HG02943 (cell line): ENCODE measurements around the gene RTKN2.
"Not testable (repeated sequence)": the region's sequence is repeated elsewhere in the genome, so short reads cannot be mapped to it uniquely, and the experiment has no call there.

ENCODE experiments used
- ATAC-seq: cut with Tn5 transposase; IDR thresholded peaks from one replicate; pipeline ENCODE4 v1.9.1; 2021; ENCODE audit warnings: mild to moderate bottlenecking, low read depth, moderate library complexity; ENCODE audit not compliant: unreplicated experiment

RTKN2 gene, protein sequence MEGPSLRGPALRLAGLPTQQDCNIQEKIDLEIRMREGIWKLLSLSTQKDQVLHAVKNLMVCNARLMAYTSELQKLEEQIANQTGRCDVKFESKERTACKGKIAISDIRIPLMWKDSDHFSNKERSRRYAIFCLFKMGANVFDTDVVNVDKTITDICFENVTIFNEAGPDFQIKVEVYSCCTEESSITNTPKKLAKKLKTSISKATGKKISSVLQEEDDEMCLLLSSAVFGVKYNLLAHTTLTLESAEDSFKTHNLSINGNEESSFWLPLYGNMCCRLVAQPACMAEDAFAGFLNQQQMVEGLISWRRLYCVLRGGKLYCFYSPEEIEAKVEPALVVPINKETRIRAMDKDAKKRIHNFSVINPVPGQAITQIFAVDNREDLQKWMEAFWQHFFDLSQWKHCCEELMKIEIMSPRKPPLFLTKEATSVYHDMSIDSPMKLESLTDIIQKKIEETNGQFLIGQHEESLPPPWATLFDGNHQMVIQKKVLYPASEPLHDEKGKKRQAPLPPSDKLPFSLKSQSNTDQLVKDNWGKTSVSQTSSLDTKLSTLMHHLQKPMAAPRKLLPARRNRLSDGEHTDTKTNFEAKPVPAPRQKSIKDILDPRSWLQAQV

GRCh38 chr10:62268399-62269114 lies at the start of gene RTKN2:
TSS of gene RTKN2 (minus strand) at chr10:62268844. CDS start at chr10:62268610, 234 bp downstream.
- peak; percentile 63 for ATAC-seq

DNA sequence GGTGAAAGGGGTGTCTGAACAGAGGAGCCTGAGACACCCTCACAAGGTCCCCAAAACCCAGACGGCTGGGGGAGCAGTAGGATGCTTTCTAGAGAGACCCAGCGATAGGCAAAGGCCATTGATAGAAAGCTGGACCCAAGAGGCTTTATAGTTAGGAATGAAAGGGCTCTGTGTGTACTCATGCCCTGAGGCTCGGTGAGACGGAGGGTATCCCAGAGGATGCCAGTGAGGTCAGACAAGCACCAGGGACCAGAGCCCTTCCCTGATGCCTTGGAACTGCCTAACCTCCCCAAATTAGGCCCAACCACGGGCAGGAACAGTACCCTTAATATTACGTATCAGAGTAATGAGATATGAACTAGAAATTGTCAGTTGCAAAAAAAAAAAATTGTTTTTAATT lies 48.6 kb upstream of the RTKN2 start:
- no peak for ATAC-seq

- no peak for ATAC-seq
Measured at GRCh38 chr10:62309254-62309653, 40.6 kb upstream of the RTKN2 start.

GRCh38 chr10:62308101-62308500 lies 39.5 kb upstream of the RTKN2 start:
- ATAC-seq: no peak

DNA sequence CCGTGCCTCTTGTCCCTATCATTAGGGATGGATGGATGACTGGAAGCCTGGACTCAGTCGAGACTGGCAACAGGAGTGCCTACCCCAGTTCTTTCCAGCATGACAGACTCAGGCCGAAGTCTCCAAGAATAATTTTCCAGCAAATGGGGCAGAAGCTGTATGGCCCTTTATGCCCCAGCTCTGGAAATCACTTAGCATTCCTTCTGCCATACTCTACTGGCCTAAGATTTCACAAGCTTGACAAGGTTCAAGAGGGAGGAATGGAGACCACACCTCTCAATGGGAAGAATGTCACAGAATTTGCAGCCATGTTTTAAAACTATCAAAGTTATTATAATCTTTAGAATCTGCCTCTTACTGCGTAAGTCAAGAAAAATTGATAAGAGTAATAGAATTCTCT lies 39.0 kb upstream of the RTKN2 start:
- ATAC-seq: no peak

DNA sequence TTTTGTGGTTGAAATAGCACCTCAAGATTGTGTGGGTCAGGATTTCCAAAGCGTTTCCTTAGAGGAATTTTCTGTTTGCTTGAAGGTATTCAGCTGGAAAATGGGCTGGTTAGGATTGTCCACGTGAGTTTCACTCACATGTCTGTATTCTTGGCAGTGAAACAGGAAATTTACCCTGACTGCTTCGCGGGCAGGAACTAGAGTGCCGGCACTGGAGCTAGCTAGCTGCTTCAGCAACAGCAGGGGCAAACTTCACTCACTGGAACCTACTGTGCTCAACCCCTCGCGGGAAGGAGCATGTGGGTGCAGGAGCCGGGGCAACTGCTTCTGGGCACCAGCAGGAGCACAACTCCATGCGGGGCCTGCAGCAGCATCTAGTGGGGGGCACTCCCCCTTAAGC lies 38.0 kb upstream of the RTKN2 start:
- ATAC-seq: no peak

GRCh38 chr10:62305813-62306212 lies 37.2 kb upstream of the RTKN2 start:
- ATAC-seq: no peak

DNA sequence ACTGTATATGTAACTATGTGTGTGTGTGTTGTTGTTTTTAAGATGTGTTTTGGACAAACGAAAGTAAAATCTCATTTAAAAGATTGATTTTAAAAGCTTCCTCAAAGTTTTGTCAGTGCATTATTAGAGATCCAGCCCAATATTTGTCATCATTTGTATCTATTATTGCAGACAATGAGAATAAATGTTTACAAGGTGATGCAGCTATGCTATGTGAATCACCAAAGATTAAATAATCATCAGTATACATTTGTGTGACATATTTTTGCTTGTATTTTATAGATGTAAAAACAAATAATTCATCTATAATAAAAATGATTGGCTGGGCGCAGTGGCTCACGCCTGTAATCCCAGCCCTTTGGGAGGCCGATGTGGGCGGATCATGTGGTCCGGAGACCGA lies 35.3 kb upstream of the RTKN2 start:
- no peak for ATAC-seq

- no peak for ATAC-seq
Measured at GRCh38 chr10:62302760-62303159, 34.1 kb upstream of the RTKN2 start.

GRCh38 chr10:62297857-62298256 lies 29.2 kb upstream of the RTKN2 start:
- ATAC-seq: no peak

DNA sequence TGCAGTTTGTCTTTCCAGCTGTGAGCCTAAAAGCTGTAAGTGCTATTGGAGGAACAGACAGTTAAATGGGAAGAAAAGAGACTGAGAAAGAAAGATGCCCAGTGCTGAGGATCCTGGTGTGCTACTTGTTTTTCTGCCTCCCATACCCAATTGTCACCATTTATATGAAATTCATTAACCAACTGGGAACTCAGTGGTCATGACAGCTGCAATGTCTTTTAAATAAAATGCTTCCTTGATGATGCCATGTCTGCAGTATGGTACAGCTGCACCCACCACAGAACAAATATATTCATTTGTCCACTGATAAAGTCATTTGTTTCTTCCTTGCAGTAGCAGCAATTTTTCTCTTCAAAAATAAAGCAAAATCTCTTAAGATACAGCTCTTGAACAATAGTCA lies 15.6 kb upstream of the RTKN2 start:
- ATAC-seq: no peak

DNA sequence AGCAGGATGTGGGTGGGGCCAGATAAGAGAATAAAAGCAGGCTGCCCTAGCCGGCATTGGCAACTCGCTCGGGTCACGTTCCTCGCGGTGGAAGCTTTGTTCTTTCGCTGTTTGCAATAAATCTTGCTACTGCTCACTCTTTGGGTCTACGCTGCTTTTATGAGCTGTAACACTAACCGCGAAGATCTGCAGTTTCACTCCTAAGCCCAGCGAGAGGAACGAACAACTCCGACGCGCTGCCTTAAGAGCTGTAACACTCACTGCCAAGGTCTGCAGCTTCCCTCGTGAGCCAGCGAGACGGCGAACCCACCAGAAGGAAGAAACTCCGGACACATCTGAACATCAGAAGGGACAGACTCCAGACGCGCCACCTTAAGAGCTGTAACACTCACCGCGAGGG lies 12.7 kb upstream of the RTKN2 start:
- ATAC-seq: not testable (repeated sequence)

DNA sequence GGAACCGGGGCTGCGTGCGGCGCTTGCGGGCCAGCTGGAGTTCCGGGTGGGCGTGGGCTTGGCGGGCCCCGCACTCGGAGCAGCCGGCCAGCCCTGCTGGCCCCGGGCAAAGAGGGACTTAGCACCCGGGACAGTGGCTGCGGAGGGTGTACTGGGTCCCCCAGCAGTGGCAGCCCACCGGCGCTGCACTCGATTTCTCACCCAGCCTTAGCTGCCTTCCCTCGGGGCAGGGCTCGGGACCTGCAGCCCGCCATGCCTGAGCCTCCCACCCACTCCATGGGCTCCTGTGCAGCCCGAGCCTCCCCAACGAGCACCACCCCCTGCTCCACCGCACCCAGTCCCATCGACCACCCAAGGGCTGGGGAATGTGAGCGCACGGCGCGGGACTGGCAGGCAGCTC lies 11.7 kb upstream of the RTKN2 start:
- not testable (repeated sequence) for ATAC-seq

DNA sequence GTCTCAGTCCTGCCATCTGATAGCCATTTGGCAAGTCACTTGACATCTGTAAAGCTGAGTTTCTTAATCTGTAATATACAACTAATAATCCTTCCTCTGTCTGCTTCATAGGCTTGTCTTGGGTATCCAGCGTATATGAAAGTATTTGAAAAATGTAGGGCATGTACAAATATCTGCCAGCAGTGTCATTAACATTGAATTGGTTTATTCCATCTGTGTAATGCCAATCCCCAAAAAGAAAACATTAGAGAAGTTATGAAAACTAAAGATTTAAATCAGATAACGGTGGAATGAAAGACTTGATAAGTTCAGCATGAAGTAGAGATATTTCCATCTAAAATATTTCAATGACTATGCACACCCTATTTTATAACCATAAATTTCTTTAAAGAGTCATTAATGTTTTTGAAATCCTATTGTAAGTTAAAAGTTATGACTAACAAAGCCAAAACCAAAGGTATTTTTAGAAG lies 9.8 kb upstream of the RTKN2 start:
- ATAC-seq: no peak

DNA sequence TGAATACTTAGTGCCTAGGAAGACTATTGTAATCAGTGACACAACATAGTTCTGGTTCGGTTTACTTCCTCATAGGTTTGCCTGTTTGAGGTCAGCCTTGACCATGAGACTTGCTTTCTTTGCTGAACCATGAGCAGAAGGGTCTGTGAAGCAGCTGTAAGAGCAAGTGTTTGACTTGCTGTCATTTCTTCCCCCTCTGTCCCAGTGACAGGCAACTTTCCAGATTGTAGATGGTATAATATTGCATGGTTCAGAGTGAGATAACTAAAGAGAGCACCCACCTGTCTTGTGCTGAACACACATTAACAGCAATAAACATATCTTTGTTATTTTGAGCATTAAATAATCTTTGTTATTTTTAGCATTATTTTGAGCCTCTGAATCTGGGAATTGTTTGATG lies 9.3 kb upstream of the RTKN2 start:
- no peak for ATAC-seq

DNA sequence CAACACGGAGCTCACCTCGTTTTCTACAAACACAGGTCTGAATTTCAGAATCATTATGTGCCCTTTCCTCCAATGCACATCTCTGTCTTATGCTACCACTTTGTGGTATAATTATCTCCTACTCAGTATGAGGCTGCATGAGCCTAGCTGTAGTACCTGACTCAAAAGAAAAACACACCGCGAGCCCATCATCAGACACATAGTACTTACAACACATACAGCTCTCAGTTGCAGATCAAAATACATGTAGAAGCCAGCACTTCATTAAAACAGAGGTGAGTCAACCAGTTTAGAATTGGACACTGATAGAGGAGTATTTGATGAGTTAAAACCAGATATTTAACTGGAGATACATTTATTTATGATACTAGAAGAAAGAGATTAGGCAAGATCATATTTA lies 1.4 kb upstream of the RTKN2 start:
- no peak for ATAC-seq

DNA sequence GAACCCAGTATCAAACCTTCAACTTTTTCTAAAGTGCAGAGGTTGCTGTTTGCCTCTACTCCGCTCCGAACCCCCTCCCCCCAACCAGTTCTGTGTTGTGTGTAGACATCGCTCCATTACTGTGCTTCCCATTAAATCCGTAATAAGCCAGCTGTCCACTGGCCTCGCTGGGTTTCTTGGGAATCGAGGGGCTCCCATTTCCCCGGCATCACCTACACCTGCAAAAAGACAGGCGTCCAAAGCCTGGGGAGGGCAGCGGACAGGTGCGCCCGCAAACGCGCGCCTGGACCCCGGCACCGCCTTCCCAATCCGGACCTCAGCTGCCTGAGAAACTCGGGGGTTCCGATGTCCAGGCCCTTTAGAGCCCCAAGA lies 631 bp downstream of the RTKN2 start:
- ATAC-seq: peak; percentile 10

GRCh38 chr10:62266611-62267010 lies 2.0 kb downstream of the RTKN2 start:
- no peak for ATAC-seq

DNA sequence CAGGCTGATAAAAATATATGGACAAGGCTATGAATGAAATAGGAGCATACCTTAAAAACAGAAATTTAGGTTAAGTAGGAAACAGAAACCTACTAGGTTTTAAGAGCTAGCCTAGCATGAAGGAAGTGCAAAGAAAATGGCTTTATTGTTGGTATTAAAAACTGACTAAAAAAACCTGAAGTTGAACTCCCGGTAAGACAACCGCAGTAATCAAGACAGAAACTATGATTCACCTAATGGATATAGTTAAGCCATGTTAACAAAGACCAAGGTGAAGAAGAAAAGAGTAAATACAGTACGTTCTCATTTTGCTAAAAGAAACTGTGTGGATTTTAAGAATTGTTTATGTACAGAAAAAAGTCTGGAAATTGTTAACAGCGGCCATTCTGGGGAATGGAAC lies 2.5 kb downstream of the RTKN2 start:
- ATAC-seq: no peak

DNA sequence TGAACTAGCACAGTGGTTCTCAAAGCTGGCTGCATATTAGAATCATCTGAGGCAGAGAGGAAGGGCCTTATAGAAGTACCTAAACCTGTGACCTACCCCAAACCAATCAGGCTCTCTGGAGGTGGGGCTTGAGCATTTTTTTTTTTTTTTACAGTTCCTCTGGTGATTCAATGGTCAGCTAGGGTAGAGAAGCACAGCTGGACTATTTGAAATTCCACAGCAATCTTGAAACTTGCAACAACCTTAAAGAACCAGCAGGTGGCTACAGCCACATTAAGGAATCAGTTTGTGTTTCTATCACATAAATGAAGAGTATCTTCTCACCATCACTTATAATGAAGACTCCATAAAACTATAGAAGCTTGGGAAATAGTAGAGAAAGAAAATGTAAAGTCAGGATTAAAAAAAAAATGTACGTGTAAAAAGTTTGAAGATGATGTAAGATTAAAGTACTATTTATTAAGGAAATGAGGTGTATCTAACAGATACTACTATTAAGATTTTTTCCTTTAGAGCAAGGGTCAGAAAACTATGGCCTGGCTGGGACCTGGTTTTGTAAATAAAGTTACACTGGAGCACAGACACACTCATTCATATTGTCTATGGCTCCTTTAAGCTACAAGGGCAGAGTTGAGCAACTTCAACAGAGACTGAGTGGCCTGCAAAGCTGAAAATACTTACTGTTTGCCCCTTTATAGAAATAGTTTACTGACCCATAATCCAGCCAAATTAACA lies 3.8 kb downstream of the RTKN2 start:
- ATAC-seq: no peak

DNA sequence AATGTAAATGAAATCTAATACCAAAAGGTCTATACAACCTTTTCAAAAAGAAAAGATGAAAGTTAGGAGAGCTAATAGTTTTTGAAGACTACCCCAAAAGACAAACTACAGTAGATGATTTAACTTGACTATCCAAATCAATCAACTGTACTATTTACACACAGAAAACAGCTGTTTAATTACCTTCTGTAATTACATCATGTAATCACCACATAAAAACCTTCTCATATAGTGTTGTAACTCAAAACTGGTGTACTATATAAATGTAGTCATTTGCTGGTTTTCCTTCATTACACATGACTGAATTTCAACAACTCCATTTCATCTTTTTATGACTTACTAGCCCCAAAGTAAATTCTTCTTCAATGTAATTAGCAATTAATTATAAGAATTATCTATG lies 4.5 kb downstream of the RTKN2 start:
- ATAC-seq: no peak
